ENCODE data around the gene LSM12.
"Not testable (repeated sequence)": the region's sequence is repeated elsewhere in the genome, so short reads cannot be mapped to it uniquely, and the experiment has no call there.

LSM12 gene

GRCh38 chr17:44046893-44047292, 19.6 kb downstream of the LSM12 start:
- not testable (repeated sequence) for H3K9me3 ChIP-seq (ENCODE audit: insufficient read depth, low read depth, low read length); H3K27ac ChIP-seq (ENCODE audit: low read length); H3K27me3 ChIP-seq (ENCODE audit: insufficient read depth, low read length); H3K4me3 ChIP-seq (ENCODE audit: low read length); H3K4me1 ChIP-seq (ENCODE audit: insufficient read depth, low read length); H3K9ac ChIP-seq (ENCODE audit: low read depth, low read length)
- peaks cover 65% of the 10 kb centered on the region for H3K36me3 ChIP-seq (ENCODE audit: insufficient read depth, low read depth, low read length)

DNA sequence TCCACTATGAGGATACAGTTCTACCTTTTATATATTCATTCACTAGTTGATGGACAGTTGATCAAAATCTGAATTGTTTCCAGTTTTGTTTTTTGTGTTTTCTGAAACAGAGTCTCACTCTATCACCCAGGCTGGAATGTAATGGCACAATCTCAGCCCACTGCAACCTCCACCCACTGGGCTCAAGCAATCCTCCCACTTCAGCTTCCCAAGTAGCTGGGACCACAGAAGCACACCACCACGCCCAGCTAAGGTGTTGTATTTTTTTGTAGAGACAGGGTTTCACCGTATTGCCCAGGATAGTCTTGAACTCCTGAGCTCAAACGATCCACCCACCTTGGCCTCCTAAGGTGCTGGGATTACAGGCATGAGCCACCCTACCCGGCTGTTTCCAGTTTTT, 21.0 kb downstream of the LSM12 start:
- H3K27me3 ChIP-seq (ENCODE audit: insufficient read depth, low read length): no peaks in the 10 kb centered on the region
- H3K27ac ChIP-seq (ENCODE audit: low read length): no peak overlapping the region
- no peaks in the 10 kb centered on the region for H3K9me3 ChIP-seq (ENCODE audit: insufficient read depth, low read depth, low read length)
- no peak overlapping the region for H3K4me3 ChIP-seq (ENCODE audit: low read length)
- H3K36me3 ChIP-seq (ENCODE audit: insufficient read depth, low read depth, low read length): peaks cover 54% of the 10 kb centered on the region
- H3K9ac ChIP-seq (ENCODE audit: low read depth, low read length): no peak overlapping the region
- H3K4me1 ChIP-seq (ENCODE audit: insufficient read depth, low read length): no peaks in the 10 kb centered on the region

- Histone ChIP-seq H3K4me1 (ENCODE audit: insufficient read depth, low read length) (no peaks in the 10 kb centered on the region), H3K27ac (ENCODE audit: low read length) (no peak overlapping the region), H3K9ac (ENCODE audit: low read depth, low read length) (no peak overlapping the region), H3K4me3 (ENCODE audit: low read length) (no peak overlapping the region), H3K9me3 (ENCODE audit: insufficient read depth, low read depth, low read length) (no peaks in the 10 kb centered on the region), H3K36me3 (ENCODE audit: insufficient read depth, low read depth, low read length) (peaks cover 50% of the 10 kb centered on the region), H3K27me3 (ENCODE audit: insufficient read depth, low read length) (no peaks in the 10 kb centered on the region)
Observed at GRCh38 chr17:44044071-44044470, 22.4 kb downstream of the LSM12 start.

GRCh38 chr17:44043272-44043696, 23.2 kb downstream of the LSM12 start:
- H3K4me1 ChIP-seq (ENCODE audit: insufficient read depth, low read length): no peaks in the 10 kb centered on the region
- no peak overlapping the region for H3K4me3 ChIP-seq (ENCODE audit: low read length)
- H3K27ac ChIP-seq (ENCODE audit: low read length): no peak overlapping the region
- no peaks in the 10 kb centered on the region for H3K9me3 ChIP-seq (ENCODE audit: insufficient read depth, low read depth, low read length)
- peaks cover 51% of the 10 kb centered on the region for H3K36me3 ChIP-seq (ENCODE audit: insufficient read depth, low read depth, low read length)
- H3K9ac ChIP-seq (ENCODE audit: low read depth, low read length): no peak overlapping the region
- no peaks in the 10 kb centered on the region for H3K27me3 ChIP-seq (ENCODE audit: insufficient read depth, low read length)

GRCh38 chr17:44039829-44040635, 26.4 kb downstream of the LSM12 start:
- no peaks in the 10 kb centered on the region for H3K27me3 ChIP-seq (ENCODE audit: insufficient read depth, low read length)
- no peak overlapping the region for H3K9ac ChIP-seq (ENCODE audit: low read depth, low read length)
- no peak overlapping the region for H3K27ac ChIP-seq (ENCODE audit: low read length)

GRCh38 chr17:44038604-44039011, 27.9 kb downstream of the LSM12 start:
- H3K4me3 ChIP-seq (ENCODE audit: low read length): no peak overlapping the region
- H3K9ac ChIP-seq (ENCODE audit: low read depth, low read length): no peak overlapping the region
- peaks cover 59% of the 10 kb centered on the region for H3K36me3 ChIP-seq (ENCODE audit: insufficient read depth, low read depth, low read length)
- no peaks in the 10 kb centered on the region for H3K4me1 ChIP-seq (ENCODE audit: insufficient read depth, low read length)
- no peaks in the 10 kb centered on the region for H3K27me3 ChIP-seq (ENCODE audit: insufficient read depth, low read length)
- no peaks in the 10 kb centered on the region for H3K9me3 ChIP-seq (ENCODE audit: insufficient read depth, low read depth, low read length)
- no peak overlapping the region for H3K27ac ChIP-seq (ENCODE audit: low read length)

More at GRCh38 chr17:44039829-44040635, 26.4 kb downstream of the LSM12 start:
- no peaks in the 10 kb centered on the region for H3K9me3 ChIP-seq (ENCODE audit: insufficient read depth, low read depth, low read length)
- H3K4me1 ChIP-seq (ENCODE audit: insufficient read depth, low read length): no peaks in the 10 kb centered on the region
- H3K4me3 ChIP-seq (ENCODE audit: low read length): no peak overlapping the region
- H3K36me3 ChIP-seq (ENCODE audit: insufficient read depth, low read depth, low read length): peaks cover 58% of the 10 kb centered on the region

GRCh38 chr17:44037471-44037870, 29.0 kb downstream of the LSM12 start:
- peaks cover 64% of the 10 kb centered on the region for H3K36me3 ChIP-seq (ENCODE audit: insufficient read depth, low read depth, low read length)
- no peak overlapping the region for H3K4me3 ChIP-seq (ENCODE audit: low read length)
- no peak overlapping the region for H3K9ac ChIP-seq (ENCODE audit: low read depth, low read length)
- no peaks in the 10 kb centered on the region for H3K9me3 ChIP-seq (ENCODE audit: insufficient read depth, low read depth, low read length)
- no peak overlapping the region for H3K27ac ChIP-seq (ENCODE audit: low read length)
- no peaks in the 10 kb centered on the region for H3K4me1 ChIP-seq (ENCODE audit: insufficient read depth, low read length)
- no peaks in the 10 kb centered on the region for H3K27me3 ChIP-seq (ENCODE audit: insufficient read depth, low read length)

GRCh38 chr17:44034688-44035087, 31.8 kb downstream of the LSM12 start:
- H3K4me1 ChIP-seq (ENCODE audit: insufficient read depth, low read length); H3K9me3 ChIP-seq (ENCODE audit: insufficient read depth, low read depth, low read length); H3K4me3 ChIP-seq (ENCODE audit: low read length); H3K9ac ChIP-seq (ENCODE audit: low read depth, low read length); H3K27ac ChIP-seq (ENCODE audit: low read length); H3K27me3 ChIP-seq (ENCODE audit: insufficient read depth, low read length): not testable (repeated sequence)
- peaks cover 75% of the 10 kb centered on the region for H3K36me3 ChIP-seq (ENCODE audit: insufficient read depth, low read depth, low read length)

- Histone ChIP-seq H3K4me1 (ENCODE audit: insufficient read depth, low read length) (no peaks in the 10 kb centered on the region), H3K27me3 (ENCODE audit: insufficient read depth, low read length) (no peaks in the 10 kb centered on the region), H3K4me3 (ENCODE audit: low read length) (no peak overlapping the region), H3K36me3 (ENCODE audit: insufficient read depth, low read depth, low read length) (peaks cover 77% of the 10 kb centered on the region), H3K27ac (ENCODE audit: low read length) (no peak overlapping the region), H3K9ac (ENCODE audit: low read depth, low read length) (no peak overlapping the region), H3K9me3 (ENCODE audit: insufficient read depth, low read depth, low read length) (no peaks in the 10 kb centered on the region)
Observed at GRCh38 chr17:44033861-44034408, 32.5 kb downstream of the LSM12 start.

DNA sequence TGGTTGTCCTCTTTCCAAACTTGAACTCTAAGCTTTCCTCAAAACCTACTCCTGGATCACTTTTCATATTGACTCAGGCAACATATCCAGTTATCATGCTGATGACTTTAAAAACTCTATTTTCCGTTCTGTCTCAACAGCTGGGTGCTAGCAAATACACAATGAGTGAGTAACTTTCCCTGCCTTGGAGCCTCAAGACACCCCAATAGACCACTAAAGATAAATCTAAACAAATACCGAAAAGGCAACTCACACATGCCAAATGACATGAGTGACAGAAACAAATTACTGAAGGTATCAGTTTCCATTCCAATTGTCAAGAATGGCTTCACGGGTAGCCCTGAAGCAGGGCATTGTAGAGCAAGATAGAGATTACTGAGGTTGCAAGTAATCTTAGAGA, 36.0 kb downstream of the LSM12 start:
- Histone ChIP-seq H3K27me3 (ENCODE audit: insufficient read depth, low read length) (no peaks in the 10 kb centered on the region), H3K9ac (ENCODE audit: low read depth, low read length) (no peak overlapping the region), H3K27ac (ENCODE audit: low read length) (no peak overlapping the region), H3K36me3 (ENCODE audit: insufficient read depth, low read depth, low read length) (peaks cover 55% of the 10 kb centered on the region), H3K9me3 (ENCODE audit: insufficient read depth, low read depth, low read length) (no peaks in the 10 kb centered on the region), H3K4me1 (ENCODE audit: insufficient read depth, low read length) (no peaks in the 10 kb centered on the region), H3K4me3 (ENCODE audit: low read length) (no peak overlapping the region)

DNA sequence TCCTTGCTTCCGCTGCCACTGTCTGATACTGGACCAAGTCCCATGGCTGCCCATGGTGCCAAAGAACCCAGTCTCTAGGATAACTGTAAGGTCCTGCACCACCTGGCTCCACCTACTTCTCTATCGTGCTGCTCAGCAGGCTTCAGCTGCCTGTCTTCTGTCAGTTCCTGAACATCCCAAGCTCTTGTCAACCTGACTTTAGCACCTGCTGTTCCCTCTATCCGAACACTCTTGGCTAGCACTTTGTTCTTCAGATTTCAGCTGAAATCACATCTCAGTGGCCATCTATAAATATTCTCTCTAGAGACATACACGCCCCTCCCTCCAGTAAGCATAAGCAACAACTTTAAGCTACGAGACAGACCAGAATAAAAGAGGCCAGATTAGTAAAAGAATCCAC, 36.7 kb downstream of the LSM12 start:
- Histone ChIP-seq H3K27ac (ENCODE audit: low read length) (no peak overlapping the region), H3K27me3 (ENCODE audit: insufficient read depth, low read length) (no peaks in the 10 kb centered on the region), H3K9me3 (ENCODE audit: insufficient read depth, low read depth, low read length) (no peaks in the 10 kb centered on the region), H3K9ac (ENCODE audit: low read depth, low read length) (no peak overlapping the region), H3K36me3 (ENCODE audit: insufficient read depth, low read depth, low read length) (peaks cover 55% of the 10 kb centered on the region), H3K4me3 (ENCODE audit: low read length) (no peak overlapping the region), H3K4me1 (ENCODE audit: insufficient read depth, low read length) (no peaks in the 10 kb centered on the region)

DNA sequence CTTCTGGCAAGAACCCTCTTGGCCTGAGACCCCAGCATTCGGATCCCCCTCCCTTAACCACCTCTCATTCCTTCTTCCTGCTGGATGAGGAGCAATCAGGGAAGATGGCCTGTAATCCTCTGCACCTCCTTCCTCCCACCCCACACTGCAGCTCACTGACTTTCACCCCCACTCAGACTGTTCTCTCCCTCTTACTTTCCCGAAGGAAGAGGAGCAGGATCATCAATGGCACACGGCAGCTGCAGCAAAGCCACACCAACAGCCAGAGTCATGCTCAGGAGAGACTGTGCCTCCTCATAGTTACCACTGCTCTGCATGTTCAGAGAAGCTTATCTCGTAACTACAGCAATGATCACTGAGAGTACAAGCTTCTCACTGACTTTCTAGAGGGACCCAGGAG, 41.6 kb downstream of the LSM12 start:
- no peak overlapping the region for H3K27ac ChIP-seq (ENCODE audit: low read length)
- peaks cover 18% of the 10 kb centered on the region; the same call in 1 of the 2 replicates for H3K36me3 ChIP-seq (ENCODE audit: insufficient read depth, low read depth, low read length)
- no peak overlapping the region for H3K4me3 ChIP-seq (ENCODE audit: low read length)
- no peaks in the 10 kb centered on the region for H3K4me1 ChIP-seq (ENCODE audit: insufficient read depth, low read length)
- no peak overlapping the region for H3K9ac ChIP-seq (ENCODE audit: low read depth, low read length)
- no peaks in the 10 kb centered on the region for H3K27me3 ChIP-seq (ENCODE audit: insufficient read depth, low read length)
- H3K9me3 ChIP-seq (ENCODE audit: insufficient read depth, low read depth, low read length): no peaks in the 10 kb centered on the region
